Suprapubic skin (tissue), 4 donors: Measurements from ENCODE around the gene GNA12.

Experiments
- CTCF ChIP-seq, 2 donors: fragments of 200-600 bp in 1 of 2; fragments of 450-650 bp in 1 of 2; sonication (generic) in 1 of 2; IDR thresholded peaks; one replicate each; pipeline ENCODE4 v1.5.1; 2016 to 2019; ENCODE audit warnings: antibody characterized with exemption in 2 of 2, mild to moderate bottlenecking in 1 of 2, moderate library complexity in 1 of 2
- EP300 ChIP-seq: sonication (generic); formaldehyde crosslinking; IDR thresholded peaks from one replicate; pipeline ENCODE4 v1.6.1; 2017; ENCODE audit warnings: antibody characterized with exemption
- POLR2A ChIP-seq, 2 donors: fragments of 450-650 bp; IDR thresholded peaks; one replicate each; pipeline ENCODE4 v1.6.1; 2017; ENCODE audit warnings: antibody characterized with exemption in 2 of 2, mild to moderate bottlenecking in 2 of 2, moderate library complexity in 2 of 2
- POLR2AphosphoS5 ChIP-seq, 3 donors: sonication (generic); formaldehyde crosslinking; IDR thresholded peaks; one replicate each; pipeline ENCODE4 v1.6.1; 2017; ENCODE audit warnings: antibody characterized with exemption in 3 of 3

DNA sequence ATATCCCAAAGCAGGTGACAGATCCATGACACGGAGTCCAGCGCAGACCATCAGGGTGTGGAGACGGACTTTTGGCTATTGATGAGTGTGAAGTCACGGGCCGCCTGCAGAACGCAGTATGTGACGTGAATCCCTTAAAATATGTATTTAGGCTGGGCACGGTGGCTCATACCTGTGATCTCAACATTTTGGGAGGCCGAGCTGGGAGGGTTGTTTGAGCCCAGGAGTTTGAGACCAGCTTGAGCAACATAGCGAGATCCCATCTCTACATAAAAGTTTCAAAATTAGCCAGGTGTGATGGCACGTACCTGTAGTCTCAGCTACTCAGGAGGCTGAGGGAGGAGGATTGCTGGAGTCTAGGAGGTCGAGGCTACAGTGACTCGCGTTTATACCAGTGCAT lies 158.0 kb downstream of the GNA12 start:
- TF ChIP-seq CTCF (IDR thresholded peaks at IDR 0.05) (no peak), POLR2AphosphoS5 (IDR thresholded peaks at IDR 0.05) (no peak), EP300 (no peak), POLR2A (IDR thresholded peaks at IDR 0.05) (no peak)
